HUDEP-2 (cell line): ENCODE results near the gene SLC11A1.

Experiments used
- DNase-seq, 76 experiments: peaks; one replicate each; lab custom pipeline; 2025; ENCODE audit not compliant: unreplicated experiment in 76 of 76; lab: John Stamatoyannopoulos, UW

Gene SLC11A1

DNA sequence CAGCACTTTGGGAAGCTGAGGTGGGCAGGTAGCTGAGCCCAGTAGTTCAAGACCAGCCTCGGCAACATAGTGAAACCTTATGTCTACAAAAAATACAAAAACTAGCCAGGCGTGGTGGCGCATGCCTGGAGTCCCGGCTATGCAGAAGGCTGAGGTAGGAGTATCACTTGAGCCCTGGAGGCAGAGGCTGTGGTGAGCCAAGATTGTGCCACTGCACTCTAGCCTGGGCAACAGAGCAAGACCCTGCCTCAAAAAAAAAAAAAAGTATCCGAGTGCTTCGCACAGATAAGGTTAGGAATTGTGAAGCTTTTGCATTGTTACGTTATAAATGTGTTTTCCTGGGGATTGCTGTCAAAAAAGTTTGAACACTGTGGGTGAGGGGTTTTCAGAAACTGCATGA, 21.7 kb downstream of the SLC11A1 start:
- no peak for DNase-seq

DNA sequence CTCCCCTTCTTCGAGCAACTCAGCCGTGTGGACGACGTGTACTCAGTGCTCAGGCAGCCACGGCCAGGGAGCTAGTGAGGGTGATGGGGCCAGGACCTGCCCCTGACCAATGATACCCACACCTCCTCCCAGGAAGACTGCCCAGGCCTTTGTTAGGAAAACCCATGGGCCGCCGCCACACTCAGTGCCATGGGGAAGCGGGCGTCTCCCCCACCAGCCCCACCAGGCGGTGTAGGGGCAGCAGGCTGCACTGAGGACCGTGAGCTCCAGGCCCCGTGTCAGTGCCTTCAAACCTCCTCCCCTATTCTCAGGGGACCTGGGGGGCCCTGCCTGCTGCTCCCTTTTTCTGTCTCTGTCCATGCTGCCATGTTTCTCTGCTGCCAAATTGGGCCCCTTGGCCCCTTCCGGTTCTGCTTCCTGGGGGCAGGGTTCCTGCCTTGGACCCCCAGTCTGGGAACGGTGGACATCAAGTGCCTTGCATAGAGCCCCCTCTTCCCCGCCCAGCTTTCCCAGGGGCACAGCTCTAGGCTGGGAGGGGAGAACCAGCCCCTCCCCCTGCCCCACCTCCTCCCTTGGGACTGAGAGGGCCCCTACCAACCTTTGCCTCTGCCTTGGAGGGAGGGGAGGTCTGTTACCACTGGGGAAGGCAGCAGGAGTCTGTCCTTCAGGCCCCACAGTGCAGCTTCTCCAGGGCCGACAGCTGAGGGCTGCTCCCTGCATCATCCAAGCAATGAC, 22.4 kb downstream of the SLC11A1 start:
- no peak for DNase-seq

DNA sequence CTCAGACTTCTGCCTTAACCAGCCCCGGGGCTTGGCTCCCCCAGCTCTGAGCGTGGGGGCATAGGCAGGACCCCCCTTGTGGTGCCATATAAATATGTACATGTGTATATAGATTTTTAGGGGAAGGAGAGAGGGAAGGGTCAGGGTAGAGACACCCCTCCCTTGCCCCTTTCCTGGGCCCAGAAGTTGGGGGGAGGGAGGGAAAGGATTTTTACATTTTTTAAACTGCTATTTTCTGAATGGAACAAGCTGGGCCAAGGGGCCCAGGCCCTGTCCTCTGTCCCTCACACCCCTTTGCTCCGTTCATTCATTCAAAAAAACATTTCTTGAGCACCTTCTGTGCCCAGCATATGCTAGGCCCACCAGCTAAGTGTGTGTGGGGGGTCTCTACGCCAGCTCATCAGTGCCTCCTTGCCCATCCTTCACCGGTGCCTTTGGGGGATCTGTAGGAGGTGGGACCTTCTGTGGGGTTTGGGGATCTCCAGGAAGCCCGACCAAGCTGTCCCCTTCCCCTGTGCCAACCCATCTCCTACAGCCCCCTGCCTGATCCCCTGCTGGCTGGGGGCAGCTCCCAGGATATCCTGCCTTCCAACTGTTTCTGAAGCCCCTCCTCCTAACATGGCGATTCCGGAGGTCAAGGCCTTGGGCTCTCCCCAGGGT, 23.1 kb downstream of the SLC11A1 start:
- DNase-seq = peak in 1 of 76 experiments; percentile 32

DNA sequence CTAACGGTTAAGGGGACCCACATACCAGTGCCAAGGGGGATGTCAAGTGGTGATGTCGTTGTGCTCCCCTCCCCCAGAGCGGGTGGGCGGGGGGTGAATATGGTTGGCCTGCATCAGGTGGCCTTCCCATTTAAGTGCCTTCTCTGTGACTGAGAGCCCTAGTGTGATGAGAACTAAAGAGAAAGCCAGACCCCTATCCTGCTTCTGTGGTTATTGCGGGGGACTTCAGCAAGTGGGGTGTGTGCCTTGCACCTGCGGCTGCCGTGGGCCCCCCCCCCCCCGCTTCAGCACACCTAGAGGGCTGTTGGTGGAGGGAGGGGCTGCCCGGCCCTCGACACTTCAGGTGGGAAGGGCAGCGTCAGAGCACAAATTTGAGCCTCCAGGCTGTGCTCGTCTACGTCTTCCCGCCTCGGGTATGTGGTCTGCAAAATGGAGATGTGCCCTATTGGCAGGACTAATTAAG, 23.7 kb downstream of the SLC11A1 start:
- DNase-seq = peak in 3 of 76 experiments; percentile 26 to 55 (median 51)

DNA sequence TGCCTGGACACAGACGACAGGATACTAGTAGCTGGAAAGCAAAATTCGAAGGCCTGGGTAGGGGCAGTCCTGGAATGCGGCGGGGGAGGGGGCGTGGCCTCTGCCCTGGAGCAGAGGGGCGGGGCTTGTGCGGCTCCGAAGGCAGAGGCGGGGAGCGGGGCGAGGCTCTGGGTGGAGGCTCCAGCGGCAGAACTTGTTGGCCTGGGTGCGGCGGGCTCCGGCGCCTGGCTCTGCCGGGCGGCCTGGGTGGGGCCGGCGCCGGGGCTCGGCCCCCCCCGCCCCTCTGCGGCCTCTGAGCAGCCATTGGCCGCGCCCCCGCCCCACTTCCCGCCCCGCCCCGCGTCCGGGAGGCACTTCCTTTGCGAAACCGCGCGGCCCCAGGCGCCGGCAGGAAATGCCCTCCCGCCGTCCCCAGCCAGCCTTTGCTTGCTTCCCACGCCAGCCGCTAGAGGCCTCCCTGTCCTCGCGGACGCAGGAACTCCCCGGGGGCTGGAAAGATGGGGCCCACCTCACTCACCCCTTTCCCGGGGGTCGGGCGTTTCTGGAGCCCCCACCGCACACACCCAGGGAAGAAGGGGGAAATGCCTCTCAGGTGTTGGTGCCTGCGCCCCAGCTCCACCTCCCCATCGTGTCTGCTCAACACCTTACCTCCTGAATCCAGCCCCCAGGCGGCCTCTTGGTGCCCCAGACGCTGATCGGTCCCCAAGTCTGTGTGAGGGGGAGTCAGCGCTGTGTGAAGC, 24.3 kb downstream of the SLC11A1 start:
- peak in 75 of 76 experiments; percentile 71 to 100 (median 96) for DNase-seq

DNA sequence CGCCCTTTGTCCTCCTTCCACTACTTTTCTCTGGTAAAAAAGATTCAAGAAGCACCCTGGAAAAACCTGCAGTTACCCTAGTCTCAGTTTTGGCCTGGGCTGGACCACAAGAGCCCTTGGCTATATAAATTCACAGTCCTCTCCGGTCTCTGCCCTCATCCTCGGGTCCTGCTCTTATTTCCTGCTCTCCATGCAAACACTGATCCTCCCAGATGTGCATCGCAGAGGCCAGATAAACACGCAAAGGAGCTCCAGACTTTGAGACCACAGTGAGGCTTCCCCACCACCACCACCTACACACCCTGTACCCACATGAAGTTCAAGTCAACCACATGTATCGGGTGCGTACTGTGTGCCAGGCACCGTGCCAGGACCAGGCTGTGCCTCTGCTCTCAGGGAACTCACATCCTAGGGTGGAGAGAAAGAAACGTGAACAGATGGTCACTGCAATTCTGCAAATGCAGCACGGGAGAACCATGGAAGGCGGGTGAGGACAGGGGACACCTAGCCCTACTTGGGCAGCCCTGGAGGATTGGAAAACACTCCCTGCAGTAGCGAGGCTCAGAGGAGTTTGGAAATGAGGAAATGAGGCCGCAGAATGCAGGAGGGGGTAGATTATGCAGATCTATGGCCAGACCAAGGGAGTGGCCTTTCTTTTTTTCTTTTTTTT, 25.0 kb downstream of the SLC11A1 start:
- DNase-seq = peak in 75 of 76 experiments; percentile 57 to 94 (median 84)

DNA sequence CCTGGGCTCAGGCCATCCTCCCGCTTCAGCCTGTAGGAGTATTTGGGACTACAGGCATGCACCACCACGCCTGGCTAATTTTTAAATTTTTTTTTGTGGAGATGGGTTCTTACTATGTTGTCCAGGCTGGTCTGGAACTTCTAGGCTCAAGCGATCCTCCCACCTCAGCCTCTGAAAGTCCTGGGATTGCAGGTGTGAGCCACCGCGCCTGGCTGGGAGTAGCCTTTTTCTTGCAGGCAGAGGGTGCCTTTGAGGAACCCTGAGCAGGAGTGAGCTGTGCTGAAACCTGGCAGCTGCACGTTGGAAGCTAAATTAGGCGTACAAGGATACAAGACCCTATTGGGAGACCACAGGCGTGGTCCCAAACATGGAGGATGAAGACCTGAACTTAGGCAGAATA, 25.6 kb downstream of the SLC11A1 start:
- peak in 1 of 76 experiments; percentile 17 for DNase-seq

DNA sequence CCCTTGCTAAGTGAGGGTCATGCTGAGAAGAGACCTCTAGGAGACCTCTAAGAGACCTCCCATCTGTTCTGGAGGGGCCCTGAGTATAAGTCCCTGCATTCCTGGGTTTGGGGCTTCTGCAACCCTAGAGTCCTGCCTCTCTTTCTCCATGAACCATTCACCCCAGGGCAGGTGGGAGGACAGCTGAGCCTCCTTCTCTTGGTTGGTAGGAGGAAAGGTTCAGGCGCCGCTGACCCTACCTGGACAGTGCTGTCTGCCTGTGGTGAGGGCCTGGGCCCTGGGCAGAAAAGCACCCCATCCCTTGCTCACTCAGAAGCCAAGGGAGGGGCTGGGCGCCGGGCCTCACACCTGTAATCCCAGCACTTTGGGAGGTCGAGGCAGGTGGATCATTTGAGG, 36.2 kb downstream of the SLC11A1 start:
- no peak for DNase-seq

DNA sequence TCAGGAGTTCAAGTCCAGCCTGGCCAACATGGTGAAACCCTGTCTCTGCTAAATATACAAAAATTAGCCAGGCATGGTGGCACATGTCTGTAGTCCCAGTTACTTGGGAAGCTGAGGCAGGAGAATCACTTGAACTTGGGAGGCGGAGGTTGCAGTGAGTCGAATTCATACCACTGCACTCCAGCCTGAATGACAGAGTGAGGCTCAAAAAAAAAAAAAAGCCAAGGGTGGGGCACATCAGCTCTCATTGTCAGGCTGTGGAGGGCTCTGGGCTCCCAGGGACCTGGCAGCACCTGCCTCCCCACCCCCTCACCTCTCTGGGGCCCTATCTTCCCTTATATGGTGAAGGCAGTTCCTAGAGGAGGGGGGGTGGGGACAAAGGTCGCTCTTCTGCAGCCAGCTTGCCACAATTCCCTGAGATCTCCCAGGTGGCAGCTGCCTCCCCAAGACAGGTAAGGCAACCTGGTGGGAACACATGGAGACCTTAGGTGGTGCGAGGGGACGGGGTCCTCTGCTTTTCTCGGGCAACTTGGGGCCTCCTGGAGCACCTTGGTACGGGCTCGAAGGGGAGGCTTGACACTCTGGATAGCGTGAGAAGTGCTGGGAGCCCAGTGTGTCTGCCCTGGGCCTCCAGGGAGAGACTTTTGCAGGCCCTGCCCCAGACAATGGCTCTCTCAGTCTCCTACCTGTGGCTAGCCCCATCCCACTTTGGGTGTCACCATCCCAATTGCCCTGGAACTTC, 36.8 kb downstream of the SLC11A1 start, which contains the start of gene VIL1:
VIL1 (plus strand) TSS at position 407 of the 742 bp plus-strand sequence. CDS start 4,656 bp downstream, outside the sequence.
- DNase-seq = no peak

- no peak for DNase-seq
Measured at GRCh38 chr2:218419630-218420216, 37.6 kb downstream of the SLC11A1 start.

GRCh38 chr2:218421027-218421426, 39.0 kb downstream of the SLC11A1 start:
- no peak for DNase-seq

- DNase-seq = peak in 74 of 76 experiments; percentile 30 to 92 (median 71)
Measured at GRCh38 chr2:218422403-218423086, 40.5 kb downstream of the SLC11A1 start.

DNA sequence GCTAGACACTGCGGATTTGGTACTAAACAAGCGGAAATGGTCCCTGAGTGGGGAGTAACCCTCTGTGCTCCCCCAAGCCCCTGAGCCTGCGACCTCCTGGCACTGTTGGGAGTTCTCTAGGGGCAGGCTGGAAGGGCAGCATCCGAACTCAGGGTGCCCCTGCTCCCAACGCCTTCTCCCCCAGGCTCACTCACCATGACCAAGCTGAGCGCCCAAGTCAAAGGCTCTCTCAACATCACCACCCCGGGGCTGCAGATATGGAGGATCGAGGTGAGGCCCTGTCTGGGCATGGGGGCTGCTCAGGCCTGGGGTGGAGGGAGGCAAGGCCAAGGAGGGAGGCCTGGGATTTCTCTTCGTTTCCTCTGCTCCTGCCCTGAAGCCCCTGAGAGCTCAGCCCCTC, 41.5 kb downstream of the SLC11A1 start:
- DNase-seq = no peak

- DNase-seq = no peak
Measured at GRCh38 chr2:218425531-218425930, 43.5 kb downstream of the SLC11A1 start.

DNA sequence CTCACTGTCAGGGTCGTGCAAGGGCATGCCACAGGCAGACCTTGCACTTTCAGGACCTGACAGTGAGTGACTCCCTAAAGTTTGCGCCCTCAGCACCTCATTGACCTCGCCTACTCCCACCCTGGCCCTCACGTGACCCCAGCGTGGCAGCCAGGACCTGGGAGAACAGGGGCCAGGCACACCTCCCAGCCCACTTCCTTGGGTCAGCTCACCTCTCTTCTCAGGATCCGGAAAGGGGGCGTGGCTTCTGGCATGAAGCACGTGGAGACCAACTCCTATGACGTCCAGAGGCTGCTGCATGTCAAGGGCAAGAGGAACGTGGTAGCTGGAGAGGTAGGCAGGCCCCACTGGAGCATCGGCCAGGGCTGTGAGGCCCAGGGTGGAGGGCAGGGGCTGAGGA, 45.7 kb downstream of the SLC11A1 start:
- no peak for DNase-seq

DNA sequence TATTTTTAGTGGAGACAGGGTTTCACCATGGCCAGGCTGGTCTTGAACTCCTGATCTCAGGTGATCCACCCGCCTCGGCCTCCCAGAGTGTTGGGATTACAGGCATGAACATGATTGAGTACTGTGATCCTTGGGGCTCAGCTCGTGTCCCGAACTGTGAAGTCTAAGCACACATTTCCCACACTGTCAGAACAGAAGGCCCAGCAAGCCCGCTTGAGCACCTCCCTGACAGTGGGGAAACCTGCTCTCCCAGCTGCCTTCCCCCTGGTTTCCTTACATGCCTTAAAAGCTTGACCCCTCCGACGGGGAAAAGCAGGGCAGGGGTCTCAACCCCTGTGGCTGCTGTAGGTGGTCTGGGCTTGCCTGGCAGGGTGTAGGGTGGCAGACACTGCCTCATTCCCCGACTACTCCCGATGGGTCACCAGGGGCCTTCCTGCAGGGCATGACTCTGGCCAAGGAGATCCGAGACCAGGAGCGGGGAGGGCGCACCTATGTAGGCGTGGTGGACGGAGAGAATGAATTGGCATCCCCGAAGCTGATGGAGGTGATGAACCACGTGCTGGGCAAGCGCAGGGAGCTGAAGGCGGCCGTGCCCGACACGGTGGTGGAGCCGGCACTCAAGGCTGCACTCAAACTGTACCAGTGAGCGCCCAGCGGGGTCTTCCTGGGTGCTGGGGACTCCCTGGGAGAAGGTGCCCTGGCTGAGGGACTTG, 46.9 kb downstream of the SLC11A1 start:
- no peak for DNase-seq

DNA sequence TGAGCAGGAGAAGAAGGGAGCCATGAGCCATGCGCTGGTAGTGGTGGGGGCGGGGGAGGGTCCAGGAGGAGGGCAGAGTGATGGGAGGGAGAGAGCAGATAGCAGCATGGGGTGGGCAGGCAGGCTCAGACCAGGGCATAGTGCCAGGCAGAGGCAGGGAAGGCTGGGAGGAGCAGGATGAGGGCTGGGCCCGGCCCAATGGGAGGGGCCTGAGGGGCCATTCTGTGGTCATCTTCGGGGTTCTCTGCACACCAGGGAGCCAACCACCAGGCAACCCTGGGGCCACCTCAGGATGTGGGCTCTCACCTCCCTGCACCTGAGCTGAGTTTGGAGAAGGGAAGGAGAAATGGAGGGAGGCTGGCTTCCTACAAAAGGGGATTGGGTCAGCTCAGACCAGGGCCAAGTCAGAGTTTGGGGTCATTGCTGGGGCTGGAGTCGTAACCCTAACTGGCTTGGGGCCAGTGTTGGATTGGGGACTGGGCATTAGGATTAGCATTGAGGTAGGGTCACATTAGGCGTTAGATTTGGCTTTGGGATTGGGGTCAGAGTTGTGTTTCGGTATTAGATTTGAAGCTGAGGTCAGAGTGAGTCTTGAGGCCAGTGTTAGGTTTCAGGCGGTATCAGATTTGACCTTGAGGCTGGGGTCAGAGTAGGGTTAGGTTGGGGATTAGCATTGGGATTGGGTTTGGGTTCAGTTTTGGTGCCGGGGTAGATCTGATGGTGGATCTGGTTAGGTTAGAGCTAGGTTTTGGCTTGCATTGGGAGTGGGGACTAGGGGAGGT, 48.0 kb downstream of the SLC11A1 start:
- peak in 74 of 76 experiments; percentile 28 to 90 (median 77) for DNase-seq

DNA sequence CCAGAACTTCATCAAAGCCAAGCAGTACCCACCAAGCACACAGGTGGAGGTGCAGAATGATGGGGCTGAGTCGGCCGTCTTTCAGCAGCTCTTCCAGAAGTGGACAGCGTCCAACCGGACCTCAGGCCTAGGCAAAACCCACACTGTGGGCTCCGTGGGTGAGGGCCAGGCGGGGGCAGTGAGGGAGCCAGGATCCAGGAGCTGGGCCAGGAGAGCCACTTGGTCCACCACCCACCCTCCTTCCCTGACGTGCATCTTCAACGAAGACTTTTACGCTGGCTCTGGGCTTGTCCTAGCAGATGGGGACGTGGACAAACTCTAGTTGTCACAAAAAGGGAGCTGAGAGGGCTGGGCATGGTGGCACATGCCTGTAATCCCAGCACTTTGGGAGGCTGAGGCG, 48.6 kb downstream of the SLC11A1 start:
- no peak for DNase-seq
